Body of pancreas (tissue), 4 donors: Measurements from ENCODE around the gene RDH5. TPM values are rescaled to one million over a fixed set of nuclear protein-coding genes. Genes with fewer than 3 reads are reported as not detected.
"Not testable (repeated sequence)": the region's sequence is repeated elsewhere in the genome, so short reads cannot be mapped to it uniquely, and the experiment has no call there.

ENCODE experiments used
- ATAC-seq: fragments of 150-250 bp; one replicate; pipeline ENCODE4 v1.9.1; 2016
- DNase-seq, 4 donors: peaks; one replicate each; pipeline ENCODE4 v3.0.0-alpha.2; 2019
- H3K27ac ChIP-seq, 4 donors: fragments of 200-600 bp; sonication (generic); 1 replicate in 3 of 4; 2 replicates in 1 of 4; pipeline versions ENCODE4 v1.5.1 to v1.6.1; 2016 to 2019; ENCODE audit warnings: mild to moderate bottlenecking in 1 of 4, mixed read lengths in 1 of 4, moderate library complexity in 1 of 4
- H3K27me3 ChIP-seq, 2 donors: fragments of 200-600 bp; sonication (generic); one replicate each; pipeline ENCODE4 v1.6.0; 2016; ENCODE audit warnings: mild to moderate bottlenecking in 1 of 2
- H3K36me3 ChIP-seq, 2 donors: fragments of 200-600 bp; sonication (generic); replicated peaks in 1 of 2; 2 replicates each; pipeline ENCODE4 v1.5.1; 2016; ENCODE audit warnings: low read depth in 2 of 2; ENCODE audit not compliant: insufficient read depth in 1 of 2
- H3K4me1 ChIP-seq: fragments of 200-600 bp; sonication (generic); one replicate; pipeline ENCODE4 v1.6.0; 2016
- H3K4me3 ChIP-seq, 2 donors: fragments of 200-600 bp; sonication (generic); 1 replicate in 1 of 2; 2 replicates in 1 of 2; pipeline ENCODE4 v1.5.1; 2016 to 2019
- H3K9me3 ChIP-seq, 3 donors: fragments of 200-600 bp; sonication (generic); 1 replicate in 2 of 3; 2 replicates in 1 of 3; pipeline ENCODE4 v1.5.1; 2016
- POLR2A ChIP-seq, 3 donors: fragments of 450-650 bp; IDR thresholded peaks; one replicate each; pipeline ENCODE4 v1.6.1; 2016; ENCODE audit warnings: antibody characterized with exemption in 3 of 3, mild to moderate bottlenecking in 2 of 3
- WGBS, 2 donors: methylation state at CpG; one replicate each; pipeline ENCODE4 v1.1.5; 2017; 5-methylcytosine and 5-hydroxymethylcytosine counted together
- intact Hi-C: fragments of 100-400 bp; cut with DNase I; formaldehyde crosslinking; loops from one replicate; pipeline ENCODE4 v1.15.1; 2023
- total RNA-seq, 2 donors: library from RNA; depleted of rRNA; stranded (reverse); fragments of >200 nt; gene quantifications; one replicate each; pipeline ENCODE4 v1.1.0, GENCODE V29; 2016
- TF ChIP-seq, protein P1 (sequence below), 7 experiments: fragments of 450-650 bp in 4 of 7; fragments of 200-600 bp in 3 of 7; sonication (generic) in 3 of 7; IDR thresholded peaks; one replicate each; pipeline ENCODE4 v1.5.1; 2016 to 2019; ENCODE audit warnings: antibody characterized with exemption in 7 of 7

The RDH5 gene
- total RNA-seq, 2 donors from 2014 or later: 4.2 to 20.4 TPM

GRCh38 chr12:55757701-55758100 lies 37.5 kb downstream of the RDH5 start:
- Histone ChIP-seq H3K27ac (no peak overlapping the region), H3K27me3 (no peaks in the 10 kb centered on the region), H3K4me3 (no peak overlapping the region), H3K36me3 (peaks cover 0 to 28% of the 10 kb centered on the region in 2 donors), H3K4me1 (no peaks in the 10 kb centered on the region), H3K9me3 (no peaks in the 10 kb centered on the region)
- intact Hi-C loops: no loop called here
- DNase-seq: no peak
- no peak for ATAC-seq
- no peak for TF ChIP-seq POLR2A (IDR thresholded peaks at IDR 0.05)
- TF ChIP-seq, protein P1, sequence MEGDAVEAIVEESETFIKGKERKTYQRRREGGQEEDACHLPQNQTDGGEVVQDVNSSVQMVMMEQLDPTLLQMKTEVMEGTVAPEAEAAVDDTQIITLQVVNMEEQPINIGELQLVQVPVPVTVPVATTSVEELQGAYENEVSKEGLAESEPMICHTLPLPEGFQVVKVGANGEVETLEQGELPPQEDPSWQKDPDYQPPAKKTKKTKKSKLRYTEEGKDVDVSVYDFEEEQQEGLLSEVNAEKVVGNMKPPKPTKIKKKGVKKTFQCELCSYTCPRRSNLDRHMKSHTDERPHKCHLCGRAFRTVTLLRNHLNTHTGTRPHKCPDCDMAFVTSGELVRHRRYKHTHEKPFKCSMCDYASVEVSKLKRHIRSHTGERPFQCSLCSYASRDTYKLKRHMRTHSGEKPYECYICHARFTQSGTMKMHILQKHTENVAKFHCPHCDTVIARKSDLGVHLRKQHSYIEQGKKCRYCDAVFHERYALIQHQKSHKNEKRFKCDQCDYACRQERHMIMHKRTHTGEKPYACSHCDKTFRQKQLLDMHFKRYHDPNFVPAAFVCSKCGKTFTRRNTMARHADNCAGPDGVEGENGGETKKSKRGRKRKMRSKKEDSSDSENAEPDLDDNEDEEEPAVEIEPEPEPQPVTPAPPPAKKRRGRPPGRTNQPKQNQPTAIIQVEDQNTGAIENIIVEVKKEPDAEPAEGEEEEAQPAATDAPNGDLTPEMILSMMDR (IDR thresholded peaks at IDR 0.05): no peak
- WGBS, 2 donors: 70 to 84% methylated on average over 2 of the region's 2 CpGs

DNA sequence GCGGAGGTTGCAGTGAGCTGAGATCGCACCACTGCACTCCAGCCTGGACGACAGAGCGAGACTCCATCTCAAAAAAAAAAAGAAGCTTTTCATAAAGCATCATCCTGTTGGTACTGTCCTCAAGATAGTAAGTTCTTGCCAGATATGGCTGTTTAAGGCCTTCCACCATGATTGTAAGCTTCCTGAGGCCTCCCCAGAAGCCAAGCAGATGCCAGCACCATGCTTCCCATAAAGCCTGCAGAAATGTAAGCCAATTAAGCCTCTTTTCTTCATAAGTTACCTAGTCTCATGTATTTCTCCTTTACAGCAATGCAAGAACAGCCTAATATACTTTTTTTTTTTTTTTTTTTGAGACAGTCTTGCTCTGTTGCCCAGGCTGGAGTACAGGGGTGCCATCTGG lies 38.4 kb downstream of the RDH5 start:
- H3K9me3 ChIP-seq, intact Hi-C loops, H3K4me3 ChIP-seq, H3K27me3 ChIP-seq, ATAC-seq, DNase-seq, H3K4me1 ChIP-seq, H3K27ac ChIP-seq: not testable (repeated sequence)
- peaks cover 0 to 28% of the 10 kb centered on the region in 2 donors for H3K36me3 ChIP-seq
- 93 to 100% methylated on average over 3 to 4 of the region's 4 CpGs for WGBS, 2 donors

GRCh38 chr12:55760663-55761062 lies 40.5 kb downstream of the RDH5 start:
- no peak overlapping the region for H3K27ac ChIP-seq
- 83 to 91% methylated on average over 6 of the region's 6 CpGs for WGBS, 2 donors
- ATAC-seq (no peak), DNase-seq (no peak)
- H3K4me3 ChIP-seq: no peak overlapping the region
- TF ChIP-seq, protein P1 (IDR thresholded peaks at IDR 0.05): no peak
- no peaks in the 10 kb centered on the region for H3K9me3 ChIP-seq
- intact Hi-C loops: no loop called here
- H3K27me3 ChIP-seq: no peaks in the 10 kb centered on the region
- peaks cover 0 to 27% of the 10 kb centered on the region in 2 donors for H3K36me3 ChIP-seq
- H3K4me1 ChIP-seq: no peaks in the 10 kb centered on the region

GRCh38 chr12:55762646-55763045 lies 42.5 kb downstream of the RDH5 start:
- Histone ChIP-seq H3K27ac (no peak overlapping the region), H3K4me3 (no peak overlapping the region), H3K9me3 (no peaks in the 10 kb centered on the region), H3K27me3 (no peaks in the 10 kb centered on the region), H3K4me1 (no peaks in the 10 kb centered on the region), H3K36me3 (peaks cover 0 to 17% of the 10 kb centered on the region in 2 donors)
- TF ChIP-seq POLR2A (IDR thresholded peaks at IDR 0.05): no peak
- TF ChIP-seq, protein P1 (IDR thresholded peaks at IDR 0.05): no peak
- intact Hi-C loops: no loop called here
- no peak for DNase-seq
- no peak for ATAC-seq

- no peak for TF ChIP-seq POLR2A (IDR thresholded peaks at IDR 0.05)
- TF ChIP-seq, protein P1 (IDR thresholded peaks at IDR 0.05): no peak
- ATAC-seq (no peak), DNase-seq (no peak)
- H3K9me3 ChIP-seq: no peaks in the 10 kb centered on the region
- no peak overlapping the region for H3K27ac ChIP-seq
- H3K27me3 ChIP-seq: no peaks in the 10 kb centered on the region
- intact Hi-C loops: no loop called here
- H3K36me3 ChIP-seq: no peaks in the 10 kb centered on the region
- WGBS, 2 donors: 78 to 84% methylated on average over 5 of the region's 5 CpGs
- no peaks in the 10 kb centered on the region for H3K4me1 ChIP-seq
- no peak overlapping the region for H3K4me3 ChIP-seq
These were observed 45.6 kb downstream of the RDH5 start for GRCh38 chr12:55765736-55766290.
